ENCODE measurements around the gene TEAD2.

Gene TEAD2

GRCh38 chr19:49362048-49362928, at the start of gene TEAD2:
TEAD2 (minus strand) TSS chr19:49362416; CDS start chr19:49360075, 2,341 bp downstream.
- Histone ChIP-seq H3K79me2 (ENCODE audit: insufficient read depth, low read length) (no peaks in the 10 kb centered on the region), H3F3A (ENCODE audit: insufficient read depth, low read length) (no peaks in the 10 kb centered on the region), H3K27me3 (ENCODE audit: insufficient read depth, low read length) (peaks cover 18% of the 10 kb centered on the region; the same call in 1 of the 2 replicates), H3K9me3 (ENCODE audit: low read length) (no peaks in the 10 kb centered on the region), H3K4me1 (ENCODE audit: insufficient read depth, low read length, severe bottlenecking) (peaks cover 40% of the 10 kb centered on the region), H2AFZ (ENCODE audit: low read length) (no peak within 1 kb of the TSS), H3K9me2 (ENCODE audit: low read depth, low read length) (no peaks in the 10 kb centered on the region), H3K27ac (ENCODE audit: low read depth, low read length, poor library complexity, severe bottlenecking) (no peak within 1 kb of the TSS), H3K4me3 (ENCODE audit: low read depth, low read length, poor library complexity, severe bottlenecking) (no peak within 1 kb of the TSS), H3K4me2 (ENCODE audit: low read length) (peak within 1 kb of the TSS; percentile 47), H3K36me3 (ENCODE audit: insufficient read depth, low read length) (no peaks in the 10 kb centered on the region), H3K9ac (ENCODE audit: low read length) (no peak within 1 kb of the TSS), H4K20me1 (ENCODE audit: insufficient read depth, low read length) (no peaks in the 10 kb centered on the region)
- no peak for TF ChIP-seq EZH2 (IDR thresholded peaks at IDR 0.05; ENCODE audit: borderline replicate concordance, low read length)
- TF ChIP-seq CTCF (IDR thresholded peaks at IDR 0.05; ENCODE audit: low read length) = no peak

- H3K9ac ChIP-seq (ENCODE audit: low read length) = no peak overlapping the region
- H2AFZ ChIP-seq (ENCODE audit: low read length) = no peak overlapping the region
- no peaks in the 10 kb centered on the region for H3K9me3 ChIP-seq (ENCODE audit: low read length)
- no peaks in the 10 kb centered on the region for H3K9me2 ChIP-seq (ENCODE audit: low read depth, low read length)
- H3F3A ChIP-seq (ENCODE audit: insufficient read depth, low read length) = no peaks in the 10 kb centered on the region
- peaks cover 41% of the 10 kb centered on the region for H3K4me1 ChIP-seq (ENCODE audit: insufficient read depth, low read length, severe bottlenecking)
- no peak overlapping the region for H3K4me3 ChIP-seq (ENCODE audit: low read depth, low read length, poor library complexity, severe bottlenecking)
- no peaks in the 10 kb centered on the region for H3K79me2 ChIP-seq (ENCODE audit: insufficient read depth, low read length)
- no peak overlapping the region for H3K4me2 ChIP-seq (ENCODE audit: low read length)
- no peaks in the 10 kb centered on the region for H3K36me3 ChIP-seq (ENCODE audit: insufficient read depth, low read length)
- no peaks in the 10 kb centered on the region for H3K27me3 ChIP-seq (ENCODE audit: insufficient read depth, low read length)
- TF ChIP-seq CTCF (IDR thresholded peaks at IDR 0.05; ENCODE audit: low read length) (no peak), EZH2 (IDR thresholded peaks at IDR 0.05; ENCODE audit: borderline replicate concordance, low read length) (no peak)
- H4K20me1 ChIP-seq (ENCODE audit: insufficient read depth, low read length) = no peaks in the 10 kb centered on the region
- H3K27ac ChIP-seq (ENCODE audit: low read depth, low read length, poor library complexity, severe bottlenecking) = no peak overlapping the region
Observed at GRCh38 chr19:49411681-49412326, 49.6 kb upstream of the TEAD2 start.

- TF ChIP-seq CTCF (IDR thresholded peaks at IDR 0.05; ENCODE audit: low read length) (no peak), EZH2 (IDR thresholded peaks at IDR 0.05; ENCODE audit: borderline replicate concordance, low read length) (no peak)
- H3K4me2 ChIP-seq (ENCODE audit: low read length) = peak overlapping the region; percentile 53
- no peaks in the 10 kb centered on the region for H3K27me3 ChIP-seq (ENCODE audit: insufficient read depth, low read length)
Observed at GRCh38 chr19:49409441-49410029, 47.3 kb upstream of the TEAD2 start.

More at GRCh38 chr19:49409441-49410029, 47.3 kb upstream of the TEAD2 start:
- Histone ChIP-seq H3K36me3 (ENCODE audit: insufficient read depth, low read length) (no peaks in the 10 kb centered on the region), H3K9me3 (ENCODE audit: low read length) (no peaks in the 10 kb centered on the region), H4K20me1 (ENCODE audit: insufficient read depth, low read length) (no peaks in the 10 kb centered on the region), H3K4me1 (ENCODE audit: insufficient read depth, low read length, severe bottlenecking) (peaks cover 28% of the 10 kb centered on the region), H3K9me2 (ENCODE audit: low read depth, low read length) (no peaks in the 10 kb centered on the region), H3K9ac (ENCODE audit: low read length) (peak overlapping the region; percentile 21; the same call in 1 of the 2 replicates), H3F3A (ENCODE audit: insufficient read depth, low read length) (no peaks in the 10 kb centered on the region), H2AFZ (ENCODE audit: low read length) (no peak overlapping the region), H3K4me3 (ENCODE audit: low read depth, low read length, poor library complexity, severe bottlenecking) (peak overlapping the region; percentile 11), H3K27ac (ENCODE audit: low read depth, low read length, poor library complexity, severe bottlenecking) (peak overlapping the region; percentile 72), H3K79me2 (ENCODE audit: insufficient read depth, low read length) (no peaks in the 10 kb centered on the region)
